ENCODE data around the gene DQX1. TPM values are rescaled to one million over a fixed set of nuclear protein-coding genes. Genes with fewer than 3 reads are reported as not detected.

The DQX1 gene
- total and polyA plus RNA-seq, 2 experiments from 2014 or later: 4.0 TPM; not detected in 1

DNA sequence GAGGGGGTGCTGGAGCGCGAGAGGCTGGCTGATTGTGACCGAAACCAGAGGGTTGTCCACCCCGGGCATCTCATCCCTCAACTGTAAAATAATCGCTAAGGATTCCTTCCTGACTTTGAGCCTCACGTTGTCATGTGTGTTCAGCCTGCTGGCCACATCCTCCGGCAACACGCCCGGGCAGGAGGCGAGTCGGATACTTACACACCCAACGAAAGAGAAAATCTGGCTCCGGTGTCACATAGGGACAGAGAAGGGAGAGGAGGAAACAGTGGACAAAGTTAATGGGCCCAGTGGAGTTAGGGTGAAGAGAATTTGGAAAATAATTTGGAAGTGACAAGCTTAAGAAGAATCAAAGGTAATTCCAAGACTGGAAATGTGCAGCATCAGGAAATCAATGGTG lies 9.4 kb downstream of the DQX1 start:
- peaks cover 6% of the 10 kb centered on the region for H3K4me1 ChIP-seq (ENCODE audit: insufficient read depth)
- no peaks in the 10 kb centered on the region for H3K36me3 ChIP-seq (replicated peaks; ENCODE audit: insufficient read depth, low read depth)
- no peaks in the 10 kb centered on the region for H3K9me3 ChIP-seq (ENCODE audit: low read depth)
- no peak overlapping the region for H3K4me3 ChIP-seq
- H3K79me2 ChIP-seq: no peaks in the 10 kb centered on the region
- peak overlapping the region; percentile 74 for H3K4me2 ChIP-seq
- WGBS (ENCODE audit: low lambda C conversion rate, missing lambda C conversion rate): 87% methylated on average over 13 of the region's 13 CpGs
- H3K9me2 ChIP-seq (replicated peaks; ENCODE audit: insufficient read depth): no peaks in the 10 kb centered on the region
- no peak overlapping the region for H3K27ac ChIP-seq
- H3K27me3 ChIP-seq: peaks cover 92% of the 10 kb centered on the region
- no peak for DNase-seq (ENCODE audit: low spot score)
- H4K20me1 ChIP-seq (ENCODE audit: insufficient read depth, poor library complexity, severe bottlenecking): no peaks in the 10 kb centered on the region
- TF ChIP-seq EZH2phosphoT487 (IDR thresholded peaks at IDR 0.05; ENCODE audit: low read depth, severe bottlenecking, unreplicated experiment) (peak; percentile 7), EZH2 (IDR thresholded peaks at IDR 0.05; ENCODE audit: borderline replicate concordance) (no peak)
- TF ChIP-seq, protein P1, sequence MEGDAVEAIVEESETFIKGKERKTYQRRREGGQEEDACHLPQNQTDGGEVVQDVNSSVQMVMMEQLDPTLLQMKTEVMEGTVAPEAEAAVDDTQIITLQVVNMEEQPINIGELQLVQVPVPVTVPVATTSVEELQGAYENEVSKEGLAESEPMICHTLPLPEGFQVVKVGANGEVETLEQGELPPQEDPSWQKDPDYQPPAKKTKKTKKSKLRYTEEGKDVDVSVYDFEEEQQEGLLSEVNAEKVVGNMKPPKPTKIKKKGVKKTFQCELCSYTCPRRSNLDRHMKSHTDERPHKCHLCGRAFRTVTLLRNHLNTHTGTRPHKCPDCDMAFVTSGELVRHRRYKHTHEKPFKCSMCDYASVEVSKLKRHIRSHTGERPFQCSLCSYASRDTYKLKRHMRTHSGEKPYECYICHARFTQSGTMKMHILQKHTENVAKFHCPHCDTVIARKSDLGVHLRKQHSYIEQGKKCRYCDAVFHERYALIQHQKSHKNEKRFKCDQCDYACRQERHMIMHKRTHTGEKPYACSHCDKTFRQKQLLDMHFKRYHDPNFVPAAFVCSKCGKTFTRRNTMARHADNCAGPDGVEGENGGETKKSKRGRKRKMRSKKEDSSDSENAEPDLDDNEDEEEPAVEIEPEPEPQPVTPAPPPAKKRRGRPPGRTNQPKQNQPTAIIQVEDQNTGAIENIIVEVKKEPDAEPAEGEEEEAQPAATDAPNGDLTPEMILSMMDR (IDR thresholded peaks at IDR 0.05; ENCODE audit: poor library complexity): no peak
- H2AFZ ChIP-seq: no peak overlapping the region

DNA sequence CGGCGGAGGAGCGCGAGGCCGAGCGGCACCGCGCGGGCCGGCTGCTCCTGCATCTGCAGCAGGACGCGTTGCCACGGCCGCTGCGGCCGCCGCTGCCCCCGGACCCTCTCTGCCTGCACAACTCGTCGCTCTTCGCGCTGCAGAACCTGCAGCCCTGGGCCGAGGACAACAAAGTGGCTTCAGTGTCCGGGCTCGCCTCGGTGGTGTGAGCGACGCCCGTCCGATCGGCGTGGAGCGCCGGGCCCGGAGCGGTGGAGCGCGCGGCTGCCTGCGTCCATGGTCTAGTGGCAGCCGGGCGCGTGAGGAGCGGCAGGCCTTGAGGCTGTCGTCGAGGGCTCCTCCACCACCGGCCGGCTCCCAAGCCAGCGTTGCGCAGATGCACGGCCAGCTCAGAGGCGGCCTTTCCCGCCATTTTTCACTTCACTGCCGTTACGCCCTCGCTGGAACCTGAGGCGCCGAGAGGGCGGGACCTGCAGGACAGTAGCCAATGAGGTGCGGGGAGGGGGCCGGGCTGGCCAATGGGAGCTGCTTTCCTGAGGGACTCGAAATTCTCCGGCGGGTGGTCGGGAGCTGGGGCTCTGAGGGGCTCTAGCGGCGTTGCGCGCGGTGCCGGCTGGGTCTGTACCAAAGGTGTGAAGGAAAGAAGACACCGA lies 9.9 kb downstream of the DQX1 start:
- TF ChIP-seq, protein P1 (IDR thresholded peaks at IDR 0.05; ENCODE audit: poor library complexity): no peak
- TF ChIP-seq EZH2 (IDR thresholded peaks at IDR 0.05; ENCODE audit: borderline replicate concordance) (peak; percentile 68), EZH2phosphoT487 (IDR thresholded peaks at IDR 0.05; ENCODE audit: low read depth, severe bottlenecking, unreplicated experiment) (peak; percentile 38)
- Histone ChIP-seq H4K20me1 (ENCODE audit: insufficient read depth, poor library complexity, severe bottlenecking) (no peaks in the 10 kb centered on the region), H3K36me3 (replicated peaks; ENCODE audit: insufficient read depth, low read depth) (no peaks in the 10 kb centered on the region), H3K4me1 (ENCODE audit: insufficient read depth) (peaks cover 6% of the 10 kb centered on the region), H3K27ac (no peak overlapping the region), H3K4me2 (peak overlapping the region; percentile 74), H3K4me3 (no peak overlapping the region), H3K79me2 (no peaks in the 10 kb centered on the region), H3K9me2 (replicated peaks; ENCODE audit: insufficient read depth) (no peaks in the 10 kb centered on the region), H2AFZ (peak overlapping the region; percentile 66), H3K27me3 (peaks cover 97% of the 10 kb centered on the region), H3K9me3 (ENCODE audit: low read depth) (no peaks in the 10 kb centered on the region)
- WGBS (ENCODE audit: low lambda C conversion rate, missing lambda C conversion rate): 7% methylated on average over 56 of the region's 72 CpGs
- peak; percentile 53 for DNase-seq (ENCODE audit: low spot score)

DNA sequence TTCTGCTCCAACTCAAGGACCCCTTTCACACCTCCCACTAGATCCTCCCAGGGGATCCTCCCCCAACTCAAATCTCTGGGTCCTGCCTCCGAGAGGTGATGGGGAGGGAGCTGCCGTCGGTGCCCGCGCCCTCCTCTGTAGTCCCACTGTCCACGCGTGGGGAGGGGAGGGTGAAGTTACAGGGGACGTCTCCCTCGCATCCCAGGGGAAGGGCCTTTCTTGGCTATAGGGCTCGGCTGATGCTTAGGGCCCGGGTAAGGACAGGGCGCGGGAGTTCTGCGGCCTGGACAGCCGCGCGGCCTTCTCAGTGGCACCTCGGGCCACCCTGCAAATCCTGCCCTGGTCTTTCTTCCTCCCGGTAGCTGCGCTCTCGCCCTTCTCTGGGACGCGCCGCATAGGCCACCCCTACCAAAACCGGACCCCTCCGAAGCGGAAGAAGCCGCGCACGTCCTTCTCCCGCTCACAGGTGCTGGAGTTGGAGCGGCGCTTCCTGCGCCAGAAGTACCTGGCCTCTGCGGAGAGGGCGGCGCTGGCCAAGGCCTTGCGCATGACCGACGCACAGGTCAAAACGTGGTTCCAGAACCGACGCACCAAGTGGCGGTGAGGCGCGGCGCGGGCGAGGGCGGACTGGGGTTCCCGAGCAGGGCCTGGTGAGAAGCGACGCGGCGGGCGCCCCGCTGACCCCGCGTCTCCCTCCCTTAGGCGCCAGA lies 10.6 kb downstream of the DQX1 start:
- WGBS (ENCODE audit: low lambda C conversion rate, missing lambda C conversion rate): 7% methylated on average over 52 of the region's 60 CpGs
- no peak for DNase-seq (ENCODE audit: low spot score)
- Histone ChIP-seq H3K27ac (no peak overlapping the region), H3K9me3 (ENCODE audit: low read depth) (no peaks in the 10 kb centered on the region), H3K4me1 (ENCODE audit: insufficient read depth) (peaks cover 6% of the 10 kb centered on the region), H4K20me1 (ENCODE audit: insufficient read depth, poor library complexity, severe bottlenecking) (no peaks in the 10 kb centered on the region), H2AFZ (peak overlapping the region; percentile 66), H3K36me3 (replicated peaks; ENCODE audit: insufficient read depth, low read depth) (no peaks in the 10 kb centered on the region), H3K27me3 (peaks cover 98% of the 10 kb centered on the region), H3K79me2 (no peaks in the 10 kb centered on the region), H3K4me3 (no peak overlapping the region), H3K9me2 (replicated peaks; ENCODE audit: insufficient read depth) (no peaks in the 10 kb centered on the region), H3K4me2 (peak overlapping the region; percentile 74)
- TF ChIP-seq EZH2 (IDR thresholded peaks at IDR 0.05; ENCODE audit: borderline replicate concordance) (peak; percentile 94), EZH2phosphoT487 (IDR thresholded peaks at IDR 0.05; ENCODE audit: low read depth, severe bottlenecking, unreplicated experiment) (peak; percentile 14)
- TF ChIP-seq, protein P1 (IDR thresholded peaks at IDR 0.05; ENCODE audit: poor library complexity): no peak

All from hepatocyte (in vitro differentiated cells).